ENCODE data around the gene SLC7A4. TPM values are rescaled to one million over a fixed set of nuclear protein-coding genes. Genes with fewer than 3 reads are reported as not detected.

The SLC7A4 gene, protein sequence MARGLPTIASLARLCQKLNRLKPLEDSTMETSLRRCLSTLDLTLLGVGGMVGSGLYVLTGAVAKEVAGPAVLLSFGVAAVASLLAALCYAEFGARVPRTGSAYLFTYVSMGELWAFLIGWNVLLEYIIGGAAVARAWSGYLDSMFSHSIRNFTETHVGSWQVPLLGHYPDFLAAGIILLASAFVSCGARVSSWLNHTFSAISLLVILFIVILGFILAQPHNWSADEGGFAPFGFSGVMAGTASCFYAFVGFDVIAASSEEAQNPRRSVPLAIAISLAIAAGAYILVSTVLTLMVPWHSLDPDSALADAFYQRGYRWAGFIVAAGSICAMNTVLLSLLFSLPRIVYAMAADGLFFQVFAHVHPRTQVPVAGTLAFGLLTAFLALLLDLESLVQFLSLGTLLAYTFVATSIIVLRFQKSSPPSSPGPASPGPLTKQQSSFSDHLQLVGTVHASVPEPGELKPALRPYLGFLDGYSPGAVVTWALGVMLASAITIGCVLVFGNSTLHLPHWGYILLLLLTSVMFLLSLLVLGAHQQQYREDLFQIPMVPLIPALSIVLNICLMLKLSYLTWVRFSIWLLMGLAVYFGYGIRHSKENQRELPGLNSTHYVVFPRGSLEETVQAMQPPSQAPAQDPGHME
- polyA plus RNA-seq (2012; rRNA removed) = 0.02 TPM in 1 of 2 replicates, not detected in the other
- polyA plus RNA-seq (2012; cell fraction: cytosol; rRNA removed) = 0.01 and 0.04 TPM in 2 replicates
- 0.07 and 0.11 TPM in 2 replicates for polyA plus RNA-seq (2012; cell fraction: nucleus; rRNA removed)

GRCh38 chr22:21032037-21032867 is at the start of gene SLC7A4:
Gene SLC7A4, minus strand, starts transcription at chr22:21032561. Its CDS starts 749 bp downstream, at chr22:21031812.
- Histone ChIP-seq H3K4me1 (ENCODE audit: control insufficient read depth in 1 of 2, insufficient read depth in 2 of 2, low read depth in 1 of 2, low read length in 1 of 2) (peaks cover 0 to 15% of the 10 kb centered on the region in 2 experiments; a peak in 1 of 4 replicates), H3K27ac (ENCODE audit: low read depth in 2 of 2, low read length in 1 of 2) (no peak within 1 kb of the TSS), H3K9me2 (no peaks in the 10 kb centered on the region), H3F3A (replicated peaks; ENCODE audit: insufficient read depth) (peaks cover 1% of the 10 kb centered on the region), H3K36me3 (replicated peaks in 1 of 2; ENCODE audit: control insufficient read depth in 1 of 2, insufficient read depth in 2 of 2, low read length in 1 of 2) (no peaks in the 10 kb centered on the region), H3K27me3 (ENCODE audit: insufficient read depth) (no peaks in the 10 kb centered on the region), H3K79me2 (ENCODE audit: insufficient read depth) (no peaks in the 10 kb centered on the region), H2AFZ (ENCODE audit: low read depth) (no peak within 1 kb of the TSS), H3K9me3 (no peaks in the 10 kb centered on the region), H3K4me2 (no peak within 1 kb of the TSS), H4K20me1 (ENCODE audit: insufficient read depth) (no peaks in the 10 kb centered on the region), H3K4me3 (ENCODE audit: low read depth in 2 of 2, low read length in 1 of 2) (peak within 1 kb of the TSS in 1 of 2 experiments; percentile 21; a peak in 1 of 4 replicates), H3K9ac (no peak within 1 kb of the TSS)
- CTCF ChIA-PET = interaction anchor here (1.0 to 1.1 kb wide), 3 partner anchors 11 to 70 kb away, joined by 3 to 4 read pairs (median 3); no protein-coding TSS in a partner anchor
- POLR2A ChIA-PET = no interaction called here
- WGBS (ENCODE audit: low lambda C conversion rate) = 69% methylated on average over 27 of the region's 59 CpGs
- peak; percentile 64 for DNase-seq
- TF ChIP-seq FOSL2 (IDR thresholded peaks at IDR 0.05; ENCODE audit: borderline replicate concordance, low read depth) (no peak), RAD21 (IDR thresholded peaks at IDR 0.05; ENCODE audit: low read length) (no peak), YY1 (IDR thresholded peaks at IDR 0.05; ENCODE audit: low read depth) (no peak), POLR2AphosphoS5 (IDR thresholded peaks at IDR 0.05; ENCODE audit: low read depth, low read length) (no peak), NRF1 (IDR thresholded peaks at IDR 0.05; ENCODE audit: low read depth, low read length) (no peak), SMC3 (IDR thresholded peaks at IDR 0.05; ENCODE audit: low read depth, low read length) (no peak), JUND (IDR thresholded peaks at IDR 0.05) (no peak)
- TF ChIP-seq, protein P1, sequence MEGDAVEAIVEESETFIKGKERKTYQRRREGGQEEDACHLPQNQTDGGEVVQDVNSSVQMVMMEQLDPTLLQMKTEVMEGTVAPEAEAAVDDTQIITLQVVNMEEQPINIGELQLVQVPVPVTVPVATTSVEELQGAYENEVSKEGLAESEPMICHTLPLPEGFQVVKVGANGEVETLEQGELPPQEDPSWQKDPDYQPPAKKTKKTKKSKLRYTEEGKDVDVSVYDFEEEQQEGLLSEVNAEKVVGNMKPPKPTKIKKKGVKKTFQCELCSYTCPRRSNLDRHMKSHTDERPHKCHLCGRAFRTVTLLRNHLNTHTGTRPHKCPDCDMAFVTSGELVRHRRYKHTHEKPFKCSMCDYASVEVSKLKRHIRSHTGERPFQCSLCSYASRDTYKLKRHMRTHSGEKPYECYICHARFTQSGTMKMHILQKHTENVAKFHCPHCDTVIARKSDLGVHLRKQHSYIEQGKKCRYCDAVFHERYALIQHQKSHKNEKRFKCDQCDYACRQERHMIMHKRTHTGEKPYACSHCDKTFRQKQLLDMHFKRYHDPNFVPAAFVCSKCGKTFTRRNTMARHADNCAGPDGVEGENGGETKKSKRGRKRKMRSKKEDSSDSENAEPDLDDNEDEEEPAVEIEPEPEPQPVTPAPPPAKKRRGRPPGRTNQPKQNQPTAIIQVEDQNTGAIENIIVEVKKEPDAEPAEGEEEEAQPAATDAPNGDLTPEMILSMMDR (IDR thresholded peaks at IDR 0.05) = no peak
- TF ChIP-seq, protein P2, sequence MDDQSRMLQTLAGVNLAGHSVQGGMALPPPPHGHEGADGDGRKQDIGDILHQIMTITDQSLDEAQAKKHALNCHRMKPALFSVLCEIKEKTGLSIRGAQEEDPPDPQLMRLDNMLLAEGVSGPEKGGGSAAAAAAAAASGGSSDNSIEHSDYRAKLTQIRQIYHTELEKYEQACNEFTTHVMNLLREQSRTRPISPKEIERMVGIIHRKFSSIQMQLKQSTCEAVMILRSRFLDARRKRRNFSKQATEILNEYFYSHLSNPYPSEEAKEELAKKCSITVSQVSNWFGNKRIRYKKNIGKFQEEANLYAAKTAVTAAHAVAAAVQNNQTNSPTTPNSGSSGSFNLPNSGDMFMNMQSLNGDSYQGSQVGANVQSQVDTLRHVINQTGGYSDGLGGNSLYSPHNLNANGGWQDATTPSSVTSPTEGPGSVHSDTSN (IDR thresholded peaks at IDR 0.05) = no peak
- TF ChIP-seq, protein P3, sequence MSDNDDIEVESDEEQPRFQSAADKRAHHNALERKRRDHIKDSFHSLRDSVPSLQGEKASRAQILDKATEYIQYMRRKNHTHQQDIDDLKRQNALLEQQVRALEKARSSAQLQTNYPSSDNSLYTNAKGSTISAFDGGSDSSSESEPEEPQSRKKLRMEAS (IDR thresholded peaks at IDR 0.05; ENCODE audit: low read depth) = no peak
- TF ChIP-seq, protein P4, sequence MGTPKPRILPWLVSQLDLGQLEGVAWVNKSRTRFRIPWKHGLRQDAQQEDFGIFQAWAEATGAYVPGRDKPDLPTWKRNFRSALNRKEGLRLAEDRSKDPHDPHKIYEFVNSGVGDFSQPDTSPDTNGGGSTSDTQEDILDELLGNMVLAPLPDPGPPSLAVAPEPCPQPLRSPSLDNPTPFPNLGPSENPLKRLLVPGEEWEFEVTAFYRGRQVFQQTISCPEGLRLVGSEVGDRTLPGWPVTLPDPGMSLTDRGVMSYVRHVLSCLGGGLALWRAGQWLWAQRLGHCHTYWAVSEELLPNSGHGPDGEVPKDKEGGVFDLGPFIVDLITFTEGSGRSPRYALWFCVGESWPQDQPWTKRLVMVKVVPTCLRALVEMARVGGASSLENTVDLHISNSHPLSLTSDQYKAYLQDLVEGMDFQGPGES (IDR thresholded peaks at IDR 0.05; ENCODE audit: low read depth, low read length) = no peak

All from SK-N-SH (cell line).